Tibial artery (tissue), 4 donors: ENCODE results near the gene FGF11.
"Not testable (repeated sequence)": the region's sequence is repeated elsewhere in the genome, so short reads cannot be mapped to it uniquely, and the experiment has no call there.

ENCODE experiments used
- DNase-seq, 2 donors: peaks; one replicate each; pipeline ENCODE4 v3.0.0-alpha.2; 2019
- H3K27ac ChIP-seq, 2 donors: fragments of 200-600 bp; sonication (generic) in 1 of 2; 1 replicate in 1 of 2; 2 replicates in 1 of 2; pipeline ENCODE4 v1.5.1; 2018 to 2019; ENCODE audit warnings: mild to moderate bottlenecking in 1 of 2
- H3K27me3 ChIP-seq, 2 donors: fragments of 200-600 bp; sonication (generic) in 1 of 2; one replicate each; pipeline versions ENCODE4 v1.5.1 to v1.6.0; 2016 to 2019
- H3K36me3 ChIP-seq, 3 donors: fragments of 200-600 bp; sonication (generic) in 2 of 3; one replicate each; pipeline ENCODE4 v1.5.1; 2016 to 2019; ENCODE audit warnings: mild to moderate bottlenecking in 2 of 3
- H3K4me1 ChIP-seq, 4 donors: fragments of 200-600 bp; sonication (generic) in 2 of 4; 1 replicate in 3 of 4; 2 replicates in 1 of 4; pipeline ENCODE4 v1.5.1; 2016 to 2019
- H3K4me3 ChIP-seq, 2 donors: fragments of 200-600 bp; sonication (generic) in 1 of 2; 1 replicate in 1 of 2; 2 replicates in 1 of 2; pipeline ENCODE4 v1.5.1; 2018 to 2019; ENCODE audit warnings: mild to moderate bottlenecking in 2 of 2
- H3K9me3 ChIP-seq, 3 donors: fragments of 200-600 bp; sonication (generic) in 1 of 3; one replicate each; pipeline ENCODE4 v1.5.1; 2016 to 2019
- CTCF ChIP-seq, 2 experiments: fragments of 200-600 bp in 1 of 2; fragments of 450-650 bp in 1 of 2; IDR thresholded peaks; one replicate each; pipeline ENCODE4 v1.5.1; 2017 to 2019; ENCODE audit warnings: antibody characterized with exemption in 2 of 2, mild to moderate bottlenecking in 1 of 2, moderate library complexity in 1 of 2
- intact Hi-C: fragments of 100-400 bp; cut with DNase I; formaldehyde crosslinking; loops from one replicate; pipeline ENCODE4 v1.15.0; 2023; ENCODE audit warnings: low total_unique reads

Gene FGF11

DNA sequence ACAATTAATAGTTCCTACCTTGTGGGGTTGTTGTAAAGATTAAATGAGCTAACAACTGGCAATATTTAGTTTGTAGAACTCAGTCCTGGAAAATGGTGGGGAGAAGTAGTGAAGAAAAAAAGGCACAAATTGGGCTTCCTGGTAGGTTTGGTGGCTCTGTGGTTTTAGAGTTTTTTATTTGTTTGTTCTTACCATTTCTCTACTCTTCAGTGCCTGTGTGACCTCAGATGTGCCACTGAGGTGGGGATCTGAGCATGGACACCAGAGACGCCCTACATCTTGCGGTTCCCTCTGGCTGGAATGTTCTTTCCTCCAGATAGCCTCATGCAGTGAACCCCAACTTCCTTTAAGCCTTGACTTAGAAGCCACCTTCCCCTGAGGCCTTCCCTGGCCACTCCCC lies 32.4 kb downstream of the FGF11 start:
- TF ChIP-seq CTCF (IDR thresholded peaks at IDR 0.05) = no peak
- peaks cover 7 to 86% (median 42%) of the 10 kb centered on the region in 4 donors for H3K4me1 ChIP-seq

DNA sequence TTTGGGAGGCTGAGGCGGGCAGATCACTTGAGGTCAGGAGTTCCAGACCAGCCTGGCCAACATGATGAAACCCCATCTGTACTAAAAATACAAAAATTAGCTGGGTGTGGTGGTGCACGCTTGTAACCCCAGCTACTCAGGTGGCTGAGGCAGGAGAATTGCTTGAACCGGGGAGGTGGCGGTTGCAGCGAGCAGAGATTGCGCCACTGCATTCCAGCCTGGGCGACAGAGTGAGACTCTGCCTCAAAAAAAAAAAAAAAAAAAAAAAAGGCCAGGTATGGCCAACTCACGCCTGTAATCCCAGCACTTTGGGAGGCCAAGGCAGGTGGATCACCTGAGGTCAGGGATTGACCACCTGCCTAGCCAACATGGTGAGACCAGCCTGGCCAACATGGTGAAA lies 35.5 kb downstream of the FGF11 start:
- not testable (repeated sequence) for H3K36me3 ChIP-seq, H3K4me3 ChIP-seq, DNase-seq, H3K9me3 ChIP-seq, H3K27me3 ChIP-seq
- H3K27ac ChIP-seq = peak overlapping the region; percentile 100
- intact Hi-C loops = loop anchor here (5.0 kb wide), 1 partner anchor 37 kb away; the partner anchor contains the start of genes FGF11 and TMEM102
- peaks cover 0 to 76% (median 45%) of the 10 kb centered on the region in 4 donors for H3K4me1 ChIP-seq

More for the DNA sequence above, 32.4 kb downstream of the FGF11 start:
- no peak for DNase-seq
- no peak overlapping the region for H3K4me3 ChIP-seq
- H3K9me3 ChIP-seq = no peaks in the 10 kb centered on the region
- intact Hi-C loops = no loop called here
- H3K27ac ChIP-seq = no peak overlapping the region
- H3K36me3 ChIP-seq = peaks cover 0 to 6% (median under 1%) of the 10 kb centered on the region in 3 donors
- no peaks in the 10 kb centered on the region for H3K27me3 ChIP-seq

GRCh38 chr17:7475764-7476422 lies 36.6 kb downstream of the FGF11 start:
- peak; percentile 81 to 87 for DNase-seq
- Histone ChIP-seq H3K36me3 (no peaks in the 10 kb centered on the region), H3K4me1 (peaks cover 0 to 71% (median 46%) of the 10 kb centered on the region in 4 donors), H3K27ac (peak overlapping the region; percentile 100), H3K27me3 (no peaks in the 10 kb centered on the region), H3K4me3 (no peak overlapping the region), H3K9me3 (no peaks in the 10 kb centered on the region)
- intact Hi-C loops = loop anchor here (5.0 kb wide), 1 partner anchor 39 kb away; the partner anchor contains the start of genes FGF11 and TMEM102
- TF ChIP-seq CTCF (IDR thresholded peaks at IDR 0.05) = no peak

- no peak for DNase-seq
- no peak for TF ChIP-seq CTCF (IDR thresholded peaks at IDR 0.05)
- Histone ChIP-seq H3K36me3 (no peaks in the 10 kb centered on the region), H3K9me3 (no peaks in the 10 kb centered on the region), H3K27me3 (no peaks in the 10 kb centered on the region), H3K27ac (peak overlapping the region; percentile 100), H3K4me1 (peaks cover 0 to 65% (median 45%) of the 10 kb centered on the region in 4 donors), H3K4me3 (no peak overlapping the region)
- intact Hi-C loops = loop anchor here (5.0 kb wide), 1 partner anchor 39 kb away; the partner anchor contains the start of genes FGF11 and TMEM102
Measured at GRCh38 chr17:7476494-7476893, 37.2 kb downstream of the FGF11 start.

DNA sequence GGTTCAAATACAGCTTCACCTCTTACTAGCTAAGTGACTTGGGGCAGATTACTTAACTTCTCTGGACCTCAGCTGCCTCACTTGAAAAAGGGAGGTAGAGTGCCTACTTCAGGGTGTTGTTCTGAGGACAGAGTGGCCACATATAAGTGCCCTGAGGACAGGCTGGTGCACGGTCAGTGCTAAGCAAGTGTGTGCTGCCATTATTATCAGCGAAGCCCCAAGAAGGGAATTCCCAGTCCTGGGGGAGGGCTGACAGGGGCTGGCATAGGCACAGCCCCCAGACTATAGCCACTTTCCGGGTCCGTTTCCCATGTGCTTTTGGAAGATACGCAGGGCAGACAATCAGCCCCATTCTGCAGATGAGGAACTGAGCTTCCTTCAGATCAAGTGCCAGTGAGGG lies 37.6 kb downstream of the FGF11 start:
- TF ChIP-seq CTCF (IDR thresholded peaks at IDR 0.05) = no peak
- Histone ChIP-seq H3K27me3 (no peaks in the 10 kb centered on the region), H3K9me3 (no peaks in the 10 kb centered on the region), H3K36me3 (no peaks in the 10 kb centered on the region), H3K27ac (peak overlapping the region; percentile 100), H3K4me3 (peak overlapping the region; percentile 95 to 100), H3K4me1 (peaks cover 0 to 64% (median 46%) of the 10 kb centered on the region in 4 donors)
- DNase-seq = no peak
- intact Hi-C loops = loop anchor here (5.0 kb wide), 1 partner anchor 40 kb away; the partner anchor contains the start of genes FGF11 and TMEM102
